H1 (cell line): Measurements from ENCODE around the gene OR5AL1. TPM values are rescaled to one million over a fixed set of nuclear protein-coding genes. Genes with fewer than 3 reads are reported as not detected.

Experiments
- E2F6 ChIP-seq: IDR thresholded peaks from 2 replicates; pipeline ENCODE4 v1.6.1; 2012; ENCODE audit warnings: inconsistent platforms
- HDAC6 ChIP-seq: IDR thresholded peaks from one replicate; pipeline ENCODE4 v1.7.1; 2012; ENCODE audit warnings: low read depth, mild to moderate bottlenecking, inconsistent platforms, low read length, moderate library complexity
- polyA plus RNA-seq, 7 experiments: library from polyadenylated mRNA; depleted of rRNA in 3 of 7; stranded (reverse) in 5 of 7; unstranded in 2 of 7; fragments of >200 nt in 5 of 7; fragments of 200-250 nt in 2 of 7; gene quantifications; 1 replicate in 5 of 7; 2 replicates in 1 of 7; 4 replicates in 1 of 7; pipeline versions ENCODE4 v1.2.1 to v1.2.3, GENCODE V29; 2011 to 2013; ENCODE audit warnings: missing spikeins in 2 of 7, mixed read lengths in 2 of 7
- total RNA-seq: library from RNA; stranded (reverse); fragmentation: NEBNext Ultra II Directional; extraction: Animal tissue kit (Norgen Biotek cat#: 25700); gene quantifications from 2 replicates; pipeline ENCODE4 v1.2.1, GENCODE V29; 2021

Gene OR5AL1
- total and polyA plus RNA-seq, 2 of the 8 experiments (the other 6 are each of a cell fraction or from before 2014, with no cell fraction given) = not detected

- TF ChIP-seq E2F6 (no peak), HDAC6 (no peak)
These were observed 18.1 kb upstream of the OR5AL1 start (continued) for GRCh38 chr11:56394381-56394780.
